NCI-H128 (cell line): ENCODE results near the gene ZDHHC24.
"Not testable (repeated sequence)": the region's sequence is repeated elsewhere in the genome, so short reads cannot be mapped to it uniquely, and the experiment has no call there.

Experiments
- DNase-seq: peaks from one replicate; lab custom pipeline; 2025; ENCODE audit not compliant: unreplicated experiment; lab: John Stamatoyannopoulos, UW

Gene ZDHHC24

DNA sequence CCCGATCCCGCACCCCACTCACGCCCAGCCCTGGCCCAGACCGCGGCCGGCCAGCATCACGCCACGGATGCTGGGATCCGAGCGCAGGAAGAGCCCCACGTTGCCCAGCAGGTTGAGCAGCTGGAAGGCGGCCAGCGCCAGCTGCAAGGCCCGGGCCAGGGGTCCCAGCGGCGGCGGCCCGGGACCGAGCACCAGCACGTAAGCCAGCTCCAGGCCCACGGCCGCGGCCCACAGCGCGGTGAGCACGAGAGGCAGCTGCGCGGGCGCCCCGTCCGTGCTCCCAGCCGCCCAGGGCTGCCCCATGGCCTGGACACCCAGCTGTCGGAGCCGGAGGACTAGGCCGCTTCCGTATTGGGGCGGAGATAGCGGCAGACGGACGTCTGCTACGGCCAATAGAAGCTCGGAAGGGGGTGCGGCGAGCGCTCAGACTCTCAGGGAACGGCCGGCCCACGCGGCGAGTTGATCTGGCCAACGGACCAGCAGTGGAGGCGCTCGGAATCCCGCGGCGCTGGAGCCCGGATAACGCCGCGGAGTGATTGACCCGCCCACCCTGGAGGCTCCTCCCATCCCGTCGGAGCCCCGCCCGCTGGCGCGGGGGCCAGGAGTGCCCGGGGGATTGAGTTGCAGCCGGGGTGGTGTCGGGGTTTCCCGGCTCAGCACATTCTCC lies at the start of gene ZDHHC24:
TSS of gene ZDHHC24 (minus strand) at position 348 of the 667 bp plus-strand sequence. CDS start at position 303, 45 bp downstream.
- DNase-seq: peak; percentile 90

DNA sequence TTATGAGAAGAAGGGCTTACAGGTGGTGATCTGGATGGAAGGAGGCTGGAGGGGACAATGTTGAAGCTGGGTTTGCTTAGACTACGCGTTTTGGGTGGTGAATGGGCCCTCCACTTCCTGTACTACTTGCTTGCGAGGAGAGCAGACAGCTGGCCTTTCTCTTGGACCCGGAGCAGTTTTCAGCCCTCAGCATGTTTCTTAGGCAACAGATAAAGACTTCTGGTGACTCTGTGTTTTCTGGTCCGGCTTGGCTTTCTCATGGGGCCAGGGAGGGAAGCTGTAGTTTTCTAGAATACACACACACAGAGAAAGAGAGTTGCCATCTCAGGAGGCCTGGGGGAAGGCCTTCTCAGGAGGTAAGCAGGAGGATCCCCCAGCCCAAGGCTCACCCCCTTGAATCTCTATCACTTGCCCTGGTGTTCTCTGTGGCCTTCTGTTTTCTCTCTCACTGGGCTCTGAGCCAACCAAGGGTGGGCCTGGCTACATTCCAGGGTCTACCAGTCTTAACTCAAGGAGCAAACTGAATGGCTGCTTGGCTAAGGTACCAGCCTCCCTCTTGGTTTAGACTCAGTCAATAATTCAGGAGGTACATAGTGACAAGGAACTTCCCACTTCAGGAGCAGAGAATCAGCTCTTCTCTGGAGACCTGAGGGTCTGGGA lies 49.5 kb upstream of the ZDHHC24 start:
- DNase-seq: no peak

DNA sequence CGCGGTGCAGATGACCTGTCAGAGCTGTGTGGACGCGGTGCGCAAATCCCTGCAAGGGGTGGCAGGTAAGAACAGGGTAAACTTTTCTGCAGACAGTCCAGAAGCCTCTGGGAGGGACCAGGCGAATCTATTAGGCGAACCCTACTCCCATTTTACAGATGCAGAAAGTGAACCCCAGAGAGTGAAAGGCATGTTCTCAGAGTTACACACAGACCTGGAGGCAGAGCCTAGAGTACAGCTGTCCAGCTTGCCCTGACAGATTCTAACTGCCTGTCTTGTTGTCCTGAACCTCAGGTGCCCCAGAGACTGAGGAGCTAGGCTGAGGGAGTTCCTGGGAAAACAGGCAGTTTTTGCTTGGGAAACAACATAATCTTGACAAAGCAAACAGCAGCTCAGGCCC lies 47.8 kb upstream of the ZDHHC24 start:
- no peak for DNase-seq

DNA sequence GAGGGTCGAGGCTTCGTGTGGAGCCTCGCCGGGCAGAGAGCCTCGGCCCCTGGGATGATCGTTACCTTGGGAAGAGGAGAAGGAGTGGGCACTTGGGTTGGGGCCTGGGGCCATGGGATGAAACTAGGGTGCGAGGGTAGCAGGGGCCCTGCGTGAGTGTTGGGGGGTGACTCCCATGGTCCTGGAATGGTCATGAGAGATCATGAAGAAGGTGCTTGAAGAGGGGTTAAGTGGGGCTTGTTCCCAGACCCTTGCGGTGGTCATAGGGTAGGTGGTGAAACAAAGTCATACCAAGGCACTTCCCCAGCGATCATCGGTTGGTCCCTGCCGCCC lies 47.4 kb upstream of the ZDHHC24 start:
- DNase-seq: no peak

GRCh38 chr11:66592457-66593302 lies 46.8 kb upstream of the ZDHHC24 start, which contains the start of the genes CCDC87 and CCS:
TSS of gene CCDC87 (minus strand) at chr11:66593063. CDS start at chr11:66593015, 48 bp downstream.
TSS of gene CCS (plus strand) at chr11:66593185. CDS start at chr11:66593262, 77 bp downstream.
- peak; percentile 86 for DNase-seq

GRCh38 chr11:66591175-66591574 lies 45.3 kb upstream of the ZDHHC24 start:
- DNase-seq: no peak

GRCh38 chr11:66589996-66590675 lies 44.3 kb upstream of the ZDHHC24 start:
- no peak for DNase-seq

GRCh38 chr11:66589315-66589714 lies 43.5 kb upstream of the ZDHHC24 start:
- not testable (repeated sequence) for DNase-seq

- no peak for DNase-seq
Observed at GRCh38 chr11:66586136-66586535, 40.3 kb upstream of the ZDHHC24 start.

- DNase-seq: not testable (repeated sequence)
Observed at GRCh38 chr11:66585447-66585846, 39.6 kb upstream of the ZDHHC24 start.

DNA sequence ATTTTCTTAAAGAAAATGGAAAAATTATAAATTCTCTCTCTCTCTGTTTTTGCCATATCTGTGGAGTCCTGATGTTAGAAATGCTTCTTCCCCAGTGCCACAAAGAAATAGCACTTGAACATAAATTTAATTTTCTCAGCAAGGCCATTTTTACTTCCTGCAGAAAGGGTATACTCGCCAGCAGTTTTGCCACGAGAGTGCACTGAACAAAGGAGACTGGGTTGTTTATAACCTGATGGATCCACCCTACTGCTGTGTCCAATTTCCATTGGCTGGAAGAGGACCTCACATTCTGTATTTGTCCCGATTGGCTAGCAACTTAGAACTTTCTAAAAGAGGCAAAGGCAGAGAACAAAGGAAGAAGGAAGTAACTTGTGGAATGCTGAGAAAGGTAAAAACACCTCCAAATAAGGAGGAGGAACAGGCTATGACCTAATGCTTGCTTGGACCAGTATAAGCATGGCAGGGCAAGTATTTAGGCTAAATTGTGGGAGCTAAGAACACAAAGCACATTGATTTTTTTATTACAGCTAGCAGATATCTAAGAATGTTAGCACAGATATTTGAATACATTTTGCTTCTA lies 36.8 kb upstream of the ZDHHC24 start:
- DNase-seq: not testable (repeated sequence)

DNA sequence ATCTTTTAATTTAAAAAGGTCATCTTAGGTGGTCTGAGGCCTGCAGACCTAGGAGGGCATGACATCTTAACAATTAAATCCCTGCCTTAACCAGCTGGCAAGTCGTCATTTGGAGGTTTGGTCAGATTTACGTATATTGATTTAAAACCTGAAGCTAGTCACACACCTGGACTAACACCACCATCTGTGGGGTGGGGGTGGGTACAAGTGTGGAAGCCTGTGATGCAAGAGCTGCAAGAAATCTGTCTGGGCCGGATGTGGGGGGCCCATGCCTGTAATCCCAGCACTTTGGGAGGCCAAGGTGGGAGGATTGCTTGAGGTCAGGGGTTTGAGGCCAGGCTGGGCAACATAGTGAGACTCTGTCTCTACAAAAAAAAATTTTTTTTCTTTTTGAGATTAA lies 35.4 kb upstream of the ZDHHC24 start:
- DNase-seq: no peak

DNA sequence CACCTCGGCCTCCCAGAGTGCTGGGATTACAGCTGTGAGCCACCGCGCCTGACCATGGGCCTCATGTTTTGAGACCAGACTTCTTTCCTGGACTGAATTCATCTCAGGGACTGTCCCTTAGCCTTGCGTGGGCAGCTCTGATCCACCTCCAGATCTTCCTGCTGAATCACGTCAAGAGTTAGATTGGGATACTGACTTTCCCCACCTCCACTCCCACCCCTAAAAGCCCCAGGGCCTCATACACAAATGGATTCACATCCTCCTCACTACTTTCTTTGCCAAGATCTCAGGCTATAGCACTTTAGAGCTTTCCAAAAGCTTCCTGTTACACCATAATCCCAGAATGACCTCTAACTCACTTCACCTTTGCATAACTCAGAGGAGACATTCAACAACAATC lies 35.0 kb upstream of the ZDHHC24 start:
- DNase-seq: no peak

GRCh38 chr11:66579017-66579606 lies 33.3 kb upstream of the ZDHHC24 start:
- peak; percentile 35 for DNase-seq

DNA sequence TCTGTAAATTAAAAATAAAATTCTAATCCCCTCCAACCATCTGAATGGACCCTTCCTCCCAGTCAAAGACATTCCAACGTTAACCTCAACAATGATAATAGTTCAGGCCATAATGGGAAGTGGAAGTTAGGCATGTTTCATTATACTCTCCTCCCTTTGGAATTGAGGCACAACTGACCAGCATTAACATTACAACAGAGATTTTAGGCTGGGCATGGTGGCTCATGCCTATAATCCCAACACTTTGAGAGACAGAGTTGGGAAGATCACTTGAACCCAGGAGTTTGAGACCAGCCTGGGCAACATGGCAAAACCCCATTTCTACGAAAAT lies 25.0 kb upstream of the ZDHHC24 start:
- DNase-seq: no peak

DNA sequence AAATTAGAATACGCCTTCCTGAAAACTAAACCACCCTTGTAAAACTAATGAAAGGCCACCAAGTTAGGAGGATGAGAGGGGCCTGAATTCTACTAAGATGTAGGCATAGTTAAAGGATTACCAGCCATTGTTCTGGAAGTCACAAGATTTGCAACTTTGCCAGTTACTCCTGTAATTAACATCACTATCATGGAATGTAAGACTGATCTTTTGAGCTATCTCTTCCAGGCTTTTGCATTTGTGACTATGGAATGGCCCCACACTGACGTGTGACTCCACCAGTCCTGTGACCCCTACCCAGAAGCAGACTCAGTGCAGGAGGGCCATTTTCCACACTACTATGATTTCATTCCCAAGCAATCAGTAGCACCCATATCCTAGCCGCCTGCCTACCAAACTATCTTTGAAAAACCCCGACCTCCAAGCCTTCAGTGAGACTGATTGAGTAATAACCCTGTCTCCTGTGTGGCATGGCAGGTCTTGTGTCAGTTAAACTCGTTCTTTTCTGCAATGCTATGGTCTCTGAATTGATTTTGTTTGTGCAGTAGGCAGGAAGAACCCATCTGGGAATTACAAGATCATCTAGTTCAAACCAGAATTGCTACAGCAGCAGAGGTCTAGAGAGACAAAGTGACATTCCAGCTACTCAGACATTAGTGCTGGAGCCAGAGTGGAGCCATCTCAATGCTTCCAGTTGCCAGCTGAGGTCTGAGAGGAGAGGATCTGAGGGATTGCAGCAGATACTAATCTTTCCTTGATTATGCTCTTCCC lies 24.4 kb upstream of the ZDHHC24 start:
- no peak for DNase-seq

DNA sequence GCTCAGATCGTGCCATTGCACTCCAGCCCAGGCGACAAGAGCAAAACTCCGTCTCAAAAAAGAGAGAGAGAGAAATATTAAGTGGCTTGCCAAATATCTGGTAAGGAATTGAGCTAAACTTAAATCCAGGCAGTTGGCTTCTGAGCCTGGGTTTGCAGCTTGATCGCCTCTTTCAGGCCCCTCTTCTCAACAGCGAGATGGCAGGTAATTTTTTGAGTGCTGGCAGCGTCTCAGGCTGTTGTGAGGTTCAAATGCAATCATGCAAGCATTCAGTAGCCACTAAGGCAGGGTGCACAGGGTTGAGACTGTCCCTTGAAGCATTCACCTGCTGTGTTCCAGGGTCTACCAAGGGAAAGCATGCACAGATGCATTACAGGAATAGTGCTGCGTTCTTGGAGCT lies 23.2 kb upstream of the ZDHHC24 start:
- no peak for DNase-seq

GRCh38 chr11:66568124-66568916 lies 22.5 kb upstream of the ZDHHC24 start, which contains the start of gene CTSF:
TSS of gene CTSF (minus strand) at chr11:66568606. CDS start at chr11:66568486, 120 bp downstream.
- DNase-seq: peak; percentile 52

DNA sequence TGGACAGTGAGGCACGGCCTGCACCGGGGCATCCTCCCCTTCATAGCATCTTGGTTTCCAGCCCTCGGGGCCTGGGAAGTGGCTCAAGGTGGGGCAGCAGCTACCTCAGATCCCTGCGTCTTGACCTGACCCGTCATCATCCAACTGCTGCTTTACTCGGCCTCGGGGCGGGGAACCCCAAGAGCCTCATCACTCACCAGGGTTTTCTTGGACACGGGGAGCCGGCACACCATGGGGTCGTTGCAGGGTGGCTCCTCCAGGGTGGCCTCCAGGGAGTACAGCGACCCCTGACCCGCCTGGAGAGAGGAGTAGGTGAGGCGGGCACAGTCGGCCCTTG lies 21.9 kb upstream of the ZDHHC24 start:
- no peak for DNase-seq
